Measurements from ENCODE around the gene HTT. TPM values are rescaled to one million over a fixed set of nuclear protein-coding genes. Genes with fewer than 3 reads are reported as not detected.

Gene HTT
- total and polyA plus RNA-seq, 2 of the 13 experiments (the other 11 are each of a cell fraction or from before 2014, with no cell fraction given), result 17.5 to 19.5 TPM

GRCh38 chr4:3041192-3042142 is 33.0 kb upstream of the HTT start (continued):
- no peak for TF ChIP-seq FOSL1 (CRISPR knock-in tag; IDR thresholded peaks at IDR 0.05; ENCODE audit: borderline replicate concordance)
- TF ChIP-seq SALL2 (CRISPR knock-in tag; IDR thresholded peaks at IDR 0.05), result no peak
- TF ChIP-seq, protein P1, sequence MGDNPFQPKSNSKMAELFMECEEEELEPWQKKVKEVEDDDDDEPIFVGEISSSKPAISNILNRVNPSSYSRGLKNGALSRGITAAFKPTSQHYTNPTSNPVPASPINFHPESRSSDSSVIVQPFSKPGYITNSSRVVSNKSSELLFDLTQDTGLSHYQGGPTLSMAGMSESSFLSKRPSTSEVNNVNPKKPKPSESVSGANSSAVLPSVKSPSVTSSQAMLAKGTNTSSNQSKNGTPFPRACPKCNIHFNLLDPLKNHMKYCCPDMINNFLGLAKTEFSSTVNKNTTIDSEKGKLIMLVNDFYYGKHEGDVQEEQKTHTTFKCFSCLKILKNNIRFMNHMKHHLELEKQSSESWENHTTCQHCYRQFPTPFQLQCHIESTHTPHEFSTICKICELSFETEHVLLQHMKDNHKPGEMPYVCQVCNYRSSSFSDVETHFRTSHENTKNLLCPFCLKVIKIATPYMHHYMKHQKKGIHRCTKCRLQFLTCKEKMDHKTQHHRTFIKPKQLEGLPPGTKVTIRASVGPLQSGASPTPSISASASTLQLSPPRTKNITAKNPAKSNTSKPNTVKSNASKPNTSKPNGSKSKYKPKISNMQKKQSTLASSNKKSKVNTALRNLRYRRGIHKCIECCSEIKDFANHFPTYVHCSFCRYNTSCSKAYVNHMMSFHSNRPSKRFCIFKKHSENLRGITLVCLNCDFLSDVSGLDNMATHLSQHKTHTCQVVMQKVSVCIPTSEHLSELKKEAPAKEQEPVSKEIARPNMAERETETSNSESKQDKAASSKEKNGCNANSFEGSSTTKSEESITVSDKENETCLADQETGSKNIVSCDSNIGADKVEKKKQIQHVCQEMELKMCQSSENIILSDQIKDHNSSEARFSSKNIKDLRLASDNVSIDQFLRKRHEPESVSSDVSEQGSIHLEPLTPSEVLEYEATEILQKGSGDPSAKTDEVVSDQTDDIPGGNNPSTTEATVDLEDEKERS (CRISPR knock-in tag; IDR thresholded peaks at IDR 0.05), result 0 out of 2 replicates have a peak, but pooled peaks have one; percentile 19
- peak; percentile 26; the same call in 1 of the 2 replicates for TF ChIP-seq MAX (IDR thresholded peaks at IDR 0.05)
- peak; percentile 19; the same call in 1 of the 2 replicates for TF ChIP-seq ELF3 (CRISPR knock-in tag; IDR thresholded peaks at IDR 0.05)
- no peak; the same call in 1 of the 2 replicates for TF ChIP-seq MYC (CRISPR knock-in tag; IDR thresholded peaks at IDR 0.05; ENCODE audit: borderline replicate concordance)
- TF ChIP-seq RELA (CRISPR knock-in tag; IDR thresholded peaks at IDR 0.05), result no peak
- TF ChIP-seq ZNF687 (CRISPR knock-in tag; IDR thresholded peaks at IDR 0.05), result peak; percentile 89
- no peak for TF ChIP-seq SIX4 (CRISPR knock-in tag; IDR thresholded peaks at IDR 0.05)
- TF ChIP-seq, protein P2, sequence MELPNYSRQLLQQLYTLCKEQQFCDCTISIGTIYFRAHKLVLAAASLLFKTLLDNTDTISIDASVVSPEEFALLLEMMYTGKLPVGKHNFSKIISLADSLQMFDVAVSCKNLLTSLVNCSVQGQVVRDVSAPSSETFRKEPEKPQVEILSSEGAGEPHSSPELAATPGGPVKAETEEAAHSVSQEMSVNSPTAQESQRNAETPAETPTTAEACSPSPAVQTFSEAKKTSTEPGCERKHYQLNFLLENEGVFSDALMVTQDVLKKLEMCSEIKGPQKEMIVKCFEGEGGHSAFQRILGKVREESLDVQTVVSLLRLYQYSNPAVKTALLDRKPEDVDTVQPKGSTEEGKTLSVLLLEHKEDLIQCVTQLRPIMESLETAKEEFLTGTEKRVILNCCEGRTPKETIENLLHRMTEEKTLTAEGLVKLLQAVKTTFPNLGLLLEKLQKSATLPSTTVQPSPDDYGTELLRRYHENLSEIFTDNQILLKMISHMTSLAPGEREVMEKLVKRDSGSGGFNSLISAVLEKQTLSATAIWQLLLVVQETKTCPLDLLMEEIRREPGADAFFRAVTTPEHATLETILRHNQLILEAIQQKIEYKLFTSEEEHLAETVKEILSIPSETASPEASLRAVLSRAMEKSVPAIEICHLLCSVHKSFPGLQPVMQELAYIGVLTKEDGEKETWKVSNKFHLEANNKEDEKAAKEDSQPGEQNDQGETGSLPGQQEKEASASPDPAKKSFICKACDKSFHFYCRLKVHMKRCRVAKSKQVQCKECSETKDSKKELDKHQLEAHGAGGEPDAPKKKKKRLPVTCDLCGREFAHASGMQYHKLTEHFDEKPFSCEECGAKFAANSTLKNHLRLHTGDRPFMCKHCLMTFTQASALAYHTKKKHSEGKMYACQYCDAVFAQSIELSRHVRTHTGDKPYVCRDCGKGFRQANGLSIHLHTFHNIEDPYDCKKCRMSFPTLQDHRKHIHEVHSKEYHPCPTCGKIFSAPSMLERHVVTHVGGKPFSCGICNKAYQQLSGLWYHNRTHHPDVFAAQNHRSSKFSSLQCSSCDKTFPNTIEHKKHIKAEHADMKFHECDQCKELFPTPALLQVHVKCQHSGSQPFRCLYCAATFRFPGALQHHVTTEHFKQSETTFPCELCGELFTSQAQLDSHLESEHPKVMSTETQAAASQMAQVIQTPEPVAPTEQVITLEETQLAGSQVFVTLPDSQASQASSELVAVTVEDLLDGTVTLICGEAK (IDR thresholded peaks at IDR 0.05), result no peak
- TF ChIP-seq, protein P2 (CRISPR knock-in tag; IDR thresholded peaks at IDR 0.05), result no peak

Data from HepG2 (cell line).